NCI-H1092 treated with DMSO at 0.1 percent for 48 hours (cell line): ENCODE measurements around the gene YES1.
"Not testable (repeated sequence)": the region's sequence is repeated elsewhere in the genome, so short reads cannot be mapped to it uniquely, and the experiment has no call there.

Experiments
- DNase-seq: peaks from one replicate; lab custom pipeline; 2025; lab: John Stamatoyannopoulos, UW

Gene YES1

GRCh38 chr18:784470-785172, 27.4 kb downstream of the YES1 start:
- DNase-seq, result no peak

- DNase-seq, result no peak
These were observed 33.7 kb downstream of the YES1 start for GRCh38 chr18:778194-778927.

- no peak for DNase-seq
These were observed 35.0 kb downstream of the YES1 start for GRCh38 chr18:777021-777420.

- not testable (repeated sequence) for DNase-seq
These were observed 36.0 kb downstream of the YES1 start for GRCh38 chr18:776044-776443.

GRCh38 chr18:774811-775210, 37.2 kb downstream of the YES1 start:
- no peak for DNase-seq

- DNase-seq, result no peak
These were observed 37.9 kb downstream of the YES1 start for GRCh38 chr18:773980-774624.

GRCh38 chr18:770583-770961, 41.5 kb downstream of the YES1 start:
- DNase-seq, result no peak

- DNase-seq, result no peak
These were observed 44.1 kb downstream of the YES1 start for GRCh38 chr18:767961-768360.

GRCh38 chr18:767084-767882, 44.8 kb downstream of the YES1 start:
- no peak for DNase-seq

GRCh38 chr18:766550-766860, 45.5 kb downstream of the YES1 start:
- no peak for DNase-seq

- no peak for DNase-seq
These were observed 46.1 kb downstream of the YES1 start for GRCh38 chr18:765764-766549.

GRCh38 chr18:759864-760263, 52.2 kb downstream of the YES1 start:
- not testable (repeated sequence) for DNase-seq

- DNase-seq, result no peak
These were observed 56.5 kb downstream of the YES1 start for GRCh38 chr18:755506-755905.

- no peak for DNase-seq
These were observed 57.4 kb downstream of the YES1 start for GRCh38 chr18:754656-755055.

- no peak for DNase-seq
These were observed 61.6 kb downstream of the YES1 start for GRCh38 chr18:750456-750855.

GRCh38 chr18:744832-745597, 67.0 kb downstream of the YES1 start:
- no peak for DNase-seq

- DNase-seq, result peak; percentile 25
These were observed 70.0 kb downstream of the YES1 start for GRCh38 chr18:741931-742512.

GRCh38 chr18:732371-732770, 79.7 kb downstream of the YES1 start:
- DNase-seq, result no peak

- no peak for DNase-seq
These were observed 80.9 kb downstream of the YES1 start for GRCh38 chr18:731185-731584.

GRCh38 chr18:730692-731091, 81.3 kb downstream of the YES1 start:
- no peak for DNase-seq

- not testable (repeated sequence) for DNase-seq
These were observed 81.9 kb downstream of the YES1 start for GRCh38 chr18:730120-730519.
